GM23338 (cell line): ENCODE measurements around the gene RAB3IP. TPM values are rescaled to one million over a fixed set of nuclear protein-coding genes. Genes with fewer than 3 reads are reported as not detected.

Experiments
- ATAC-seq: fragments of 200-7000 bp; cut with Tn5 transposase; 3 replicates; pipeline ENCODE4 v1.9.1; 2020
- DNase-seq: peaks from one replicate; pipeline ENCODE4 v3.0.0-alpha.2; 2015; ENCODE audit warnings: low spot score
- H2AFZ ChIP-seq: fragments of 200-600 bp; sonication (generic); 2 replicates; pipeline ENCODE4 v1.8.0; 2016; ENCODE audit warnings: antibody characterized with exemption, mild to moderate bottlenecking, moderate library complexity
- H3F3A ChIP-seq: fragments of 200-600 bp; sonication (generic); replicated peaks from 2 replicates; pipeline ENCODE4 v1.8.0; 2017; ENCODE audit warnings: antibody characterized with exemption, mixed run types, low read depth
- H3K27ac ChIP-seq: fragments of 200-600 bp; sonication (generic); 2 replicates; pipeline ENCODE4 v1.6.1; 2016; ENCODE audit warnings: low read depth
- H3K27me3 ChIP-seq: fragments of 200-600 bp; sonication (generic); 2 replicates; pipeline ENCODE4 v1.8.0; 2016; ENCODE audit warnings: mild to moderate bottlenecking, mixed run types, moderate library complexity; ENCODE audit not compliant: insufficient read depth
- H3K36me3 ChIP-seq: fragments of 200-600 bp; sonication (generic); 2 replicates; pipeline ENCODE4 v1.8.0; 2016; ENCODE audit warnings: mild to moderate bottlenecking; ENCODE audit not compliant: insufficient read depth
- H3K4me1 ChIP-seq: fragments of 200-600 bp; sonication (generic); 2 replicates; pipeline ENCODE4 v1.8.0; 2016; ENCODE audit warnings: mild to moderate bottlenecking, moderate library complexity; ENCODE audit not compliant: insufficient read depth
- H3K4me2 ChIP-seq: fragments of 200-600 bp; sonication (generic); 2 replicates; pipeline ENCODE4 v1.7.1; 2017; ENCODE audit warnings: mixed run types
- H3K4me3 ChIP-seq: fragments of 200-600 bp; sonication (generic); 2 replicates; pipeline ENCODE4 v1.6.1; 2016; ENCODE audit warnings: mixed run types
- H3K79me2 ChIP-seq: fragments of 200-600 bp; sonication (generic); replicated peaks from 2 replicates; pipeline ENCODE4 v1.8.0; 2017; ENCODE audit warnings: mild to moderate bottlenecking; ENCODE audit not compliant: insufficient read depth
- H3K9me2 ChIP-seq: fragments of 200-600 bp; sonication (generic); 2 replicates; pipeline ENCODE4 v1.8.0; 2017; ENCODE audit not compliant: insufficient read depth
- H4K20me1 ChIP-seq: fragments of 200-600 bp; sonication (generic); replicated peaks from 2 replicates; pipeline ENCODE4 v1.8.0; 2017; ENCODE audit warnings: mild to moderate bottlenecking; ENCODE audit not compliant: insufficient read depth
- H3K27ac Mint-ChIP-seq: 2 replicates; pipeline ENCODE4 v1.8.0; 2020; ENCODE audit warnings: inconsistent platforms, mild to moderate bottlenecking, moderate library complexity, mixed read lengths
- H3K27me3 Mint-ChIP-seq: 3 replicates; pipeline ENCODE4 v1.8.0; 2022; ENCODE audit warnings: low read depth, mild to moderate bottlenecking, moderate library complexity, mixed read lengths, inconsistent platforms; ENCODE audit not compliant: insufficient read depth, poor library complexity
- H3K36me3 Mint-ChIP-seq: 3 replicates; pipeline ENCODE4 v1.8.0; 2021; ENCODE audit warnings: low read depth, mild to moderate bottlenecking, inconsistent platforms, moderate library complexity, mixed read lengths
- H3K4me1 Mint-ChIP-seq: 3 replicates; pipeline ENCODE4 v1.8.0; 2020; ENCODE audit warnings: mild to moderate bottlenecking, inconsistent platforms, mixed read lengths
- H3K4me3 Mint-ChIP-seq: 3 replicates; pipeline ENCODE4 v1.8.0; 2021; ENCODE audit warnings: moderate library complexity, mild to moderate bottlenecking, inconsistent platforms, mixed read lengths
- H3K9me3 Mint-ChIP-seq: 3 replicates; pipeline ENCODE4 v1.8.0; 2020; ENCODE audit warnings: moderate library complexity, mild to moderate bottlenecking, inconsistent platforms, mixed read lengths
- CREB1 ChIP-seq: fragments of 250-450 bp; sonication (Bioruptor Pico); IDR thresholded peaks from 2 replicates; pipeline ENCODE4 v1.5.0; 2020; ENCODE audit warnings: low read depth, mild to moderate bottlenecking, moderate library complexity
- CTCF ChIP-seq, 2 experiments: fragments of 200-600 bp in 1 of 2; sonication (generic) in 1 of 2; conservative IDR thresholded peaks; 2 replicates each; pipeline versions ENCODE4 v1.5.1 to v1.6.1; 2016 to 2017; ENCODE audit warnings: antibody characterized with exemption in 2 of 2, low read depth in 2 of 2, mild to moderate bottlenecking in 2 of 2, moderate library complexity in 1 of 2
- ETS1 ChIP-seq: IDR thresholded peaks from 2 replicates; pipeline ENCODE4 v1.6.1; 2016; ENCODE audit warnings: antibody characterized with exemption
- EZH2 ChIP-seq: fragments of 200-600 bp; sonication (generic); IDR thresholded peaks from one replicate; pipeline ENCODE4 v1.8.0; 2017; ENCODE audit warnings: antibody characterized with exemption, mild to moderate bottlenecking, low read depth; ENCODE audit not compliant: unreplicated experiment
- EZH2phosphoT487 ChIP-seq: fragments of 200-600 bp; sonication (generic); IDR thresholded peaks from one replicate; pipeline ENCODE4 v1.8.1; 2018; ENCODE audit warnings: antibody characterized with exemption; ENCODE audit not compliant: unreplicated experiment
- JUNB ChIP-seq: IDR thresholded peaks from one replicate; pipeline ENCODE4 v1.6.1; 2016; ENCODE audit warnings: antibody characterized with exemption; ENCODE audit not compliant: unreplicated experiment
- NANOG ChIP-seq: IDR thresholded peaks from 2 replicates; pipeline ENCODE4 v1.6.1; 2016; ENCODE audit warnings: antibody characterized with exemption, borderline replicate concordance
- POLR2AphosphoS5 ChIP-seq: IDR thresholded peaks from 2 replicates; pipeline ENCODE4 v1.6.1; 2016; ENCODE audit warnings: antibody characterized with exemption, low read depth
- REST ChIP-seq: IDR thresholded peaks from one replicate; pipeline ENCODE4 v1.6.1; 2018; ENCODE audit warnings: antibody characterized with exemption; ENCODE audit not compliant: unreplicated experiment
- STAT1 ChIP-seq: IDR thresholded peaks from one replicate; pipeline ENCODE4 v1.6.1; 2016; ENCODE audit warnings: antibody characterized with exemption; ENCODE audit not compliant: unreplicated experiment
- ZNF114 ChIP-seq: fragments of 250-450 bp; sonication (Bioruptor Pico); IDR thresholded peaks from 2 replicates; pipeline ENCODE4 v1.5.0; 2020; ENCODE audit warnings: mild to moderate bottlenecking, moderate library complexity
- ZNF331 ChIP-seq: fragments of 250-450 bp; sonication (Bioruptor Pico); IDR thresholded peaks from 2 replicates; pipeline ENCODE4 v1.5.0; 2020; ENCODE audit warnings: low read depth, mild to moderate bottlenecking, moderate library complexity
- ZNF462 ChIP-seq: fragments of 250-450 bp; sonication (Bioruptor Pico); IDR thresholded peaks from 2 replicates; pipeline ENCODE4 v1.5.0; 2020; ENCODE audit warnings: mild to moderate bottlenecking, moderate library complexity
- polyA plus RNA-seq: library from polyadenylated mRNA; unstranded; fragments of >200 nt; fragmentation: Nextera tagmentation; extraction: Ambion mirVana; gene quantifications from 2 replicates; pipeline ENCODE4 v1.2.1, GENCODE V29; 2016
- total RNA-seq: library from RNA; depleted of rRNA; stranded (reverse); fragments of >200 nt; shearing (Covaris generic); gene quantifications from 2 replicates; pipeline ENCODE4 v1.2.3, GENCODE V29; 2014

Gene RAB3IP
- total and polyA plus RNA-seq, 2 experiments from 2014 or later, result 48.6 TPM

- Mint-ChIP-seq H3K36me3 (no peaks in the 10 kb centered on the region), H3K4me1 (peaks cover 6% of the 10 kb centered on the region; the same call in 2 of the 3 replicates), H3K27me3 (peaks cover 6% of the 10 kb centered on the region), H3K27ac (no peak overlapping the region), H3K4me3 (no peak overlapping the region), H3K9me3 (no peaks in the 10 kb centered on the region)
- no peak overlapping the region for H3K4me3 ChIP-seq
- H3K79me2 ChIP-seq, result no peaks in the 10 kb centered on the region
- H3F3A ChIP-seq, result no peaks in the 10 kb centered on the region
- no peaks in the 10 kb centered on the region for H3K36me3 ChIP-seq
- H4K20me1 ChIP-seq, result no peaks in the 10 kb centered on the region
- no peak for TF ChIP-seq ZNF114 (CRISPR knock-in tag)
- TF ChIP-seq CTCF (conservative IDR thresholded peaks at IDR 0.05; ENCODE audit: low read depth in 2 of 2), result no peak
- no peak for TF ChIP-seq NANOG
- no peak for TF ChIP-seq ZNF331 (CRISPR knock-in tag)
- TF ChIP-seq ETS1, result no peak
- no peak for TF ChIP-seq POLR2AphosphoS5
- no peak for TF ChIP-seq CREB1 (CRISPR knock-in tag)
- TF ChIP-seq EZH2, result no peak
- TF ChIP-seq EZH2phosphoT487, result no peak
- no peak for TF ChIP-seq REST
- no peak for TF ChIP-seq STAT1
- no peak for TF ChIP-seq ZNF462
- TF ChIP-seq JUNB, result no peak
- no peak overlapping the region for H2AFZ ChIP-seq
- no peak for ATAC-seq
- H3K4me1 ChIP-seq, result 0 out of 2 replicates have a peak, but pooled peaks cover under 1% of the 10 kb centered on the region
- no peak overlapping the region for H3K4me2 ChIP-seq
- H3K27me3 ChIP-seq, result no peaks in the 10 kb centered on the region
- DNase-seq, result no peak
- no peaks in the 10 kb centered on the region for H3K9me2 ChIP-seq
- no peak overlapping the region for H3K27ac ChIP-seq
Measured at GRCh38 chr12:69720750-69721149, 17.9 kb upstream of the RAB3IP start.
